Measurements from ENCODE around the gene ZNF48.

Gene ZNF48

DNA sequence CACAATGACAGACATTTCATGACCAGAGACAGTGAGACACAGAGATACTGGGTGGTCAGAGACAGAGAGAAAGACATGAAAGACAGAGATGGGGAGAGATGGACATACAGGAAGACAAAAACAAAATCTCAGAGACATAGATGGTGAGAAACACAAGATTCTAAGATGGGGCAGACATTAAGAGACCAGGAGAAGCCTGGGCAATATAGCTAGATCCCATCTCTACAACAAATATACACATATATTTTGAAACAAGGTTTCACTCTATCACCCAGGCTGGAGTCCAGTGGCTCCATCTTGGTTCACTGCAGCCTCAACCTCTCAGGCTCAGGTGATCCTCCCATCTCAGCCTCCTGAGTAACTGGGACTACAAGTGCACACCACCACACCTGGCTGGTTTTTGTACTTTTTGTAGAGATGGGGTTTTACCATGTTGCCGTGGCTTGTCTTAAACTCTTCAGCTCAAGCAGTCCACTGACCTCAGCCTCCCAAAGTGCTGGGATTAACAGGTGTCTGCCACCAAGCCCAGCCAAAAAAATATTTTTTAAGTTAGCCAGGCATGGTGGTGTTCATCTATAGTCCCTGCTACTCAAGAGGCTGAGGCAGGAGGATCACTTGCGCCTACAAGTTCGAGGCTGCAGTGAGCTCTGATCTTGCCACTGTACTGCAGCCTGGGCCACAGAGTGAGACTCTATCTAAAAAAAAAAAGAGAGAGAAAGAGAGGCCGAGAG, 15.0 kb upstream of the ZNF48 start:
- H3K4me1 ChIP-seq: peaks cover 0 to 26% (median 15%) of the 10 kb centered on the region in 4 donors
- intact Hi-C loops (cut with DNase I; ENCODE audit: low total_unique reads): no loop called here
- TF ChIP-seq, protein P1, sequence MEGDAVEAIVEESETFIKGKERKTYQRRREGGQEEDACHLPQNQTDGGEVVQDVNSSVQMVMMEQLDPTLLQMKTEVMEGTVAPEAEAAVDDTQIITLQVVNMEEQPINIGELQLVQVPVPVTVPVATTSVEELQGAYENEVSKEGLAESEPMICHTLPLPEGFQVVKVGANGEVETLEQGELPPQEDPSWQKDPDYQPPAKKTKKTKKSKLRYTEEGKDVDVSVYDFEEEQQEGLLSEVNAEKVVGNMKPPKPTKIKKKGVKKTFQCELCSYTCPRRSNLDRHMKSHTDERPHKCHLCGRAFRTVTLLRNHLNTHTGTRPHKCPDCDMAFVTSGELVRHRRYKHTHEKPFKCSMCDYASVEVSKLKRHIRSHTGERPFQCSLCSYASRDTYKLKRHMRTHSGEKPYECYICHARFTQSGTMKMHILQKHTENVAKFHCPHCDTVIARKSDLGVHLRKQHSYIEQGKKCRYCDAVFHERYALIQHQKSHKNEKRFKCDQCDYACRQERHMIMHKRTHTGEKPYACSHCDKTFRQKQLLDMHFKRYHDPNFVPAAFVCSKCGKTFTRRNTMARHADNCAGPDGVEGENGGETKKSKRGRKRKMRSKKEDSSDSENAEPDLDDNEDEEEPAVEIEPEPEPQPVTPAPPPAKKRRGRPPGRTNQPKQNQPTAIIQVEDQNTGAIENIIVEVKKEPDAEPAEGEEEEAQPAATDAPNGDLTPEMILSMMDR (IDR thresholded peaks at IDR 0.05): no peak
- H3K9me3 ChIP-seq: no peaks in the 10 kb centered on the region
- H3K27ac ChIP-seq: no peak overlapping the region
- no peak overlapping the region for H3K4me3 ChIP-seq
- no peak for DNase-seq
- no peaks in the 10 kb centered on the region for H3K36me3 ChIP-seq
- no peaks in the 10 kb centered on the region for H3K27me3 ChIP-seq

DNA sequence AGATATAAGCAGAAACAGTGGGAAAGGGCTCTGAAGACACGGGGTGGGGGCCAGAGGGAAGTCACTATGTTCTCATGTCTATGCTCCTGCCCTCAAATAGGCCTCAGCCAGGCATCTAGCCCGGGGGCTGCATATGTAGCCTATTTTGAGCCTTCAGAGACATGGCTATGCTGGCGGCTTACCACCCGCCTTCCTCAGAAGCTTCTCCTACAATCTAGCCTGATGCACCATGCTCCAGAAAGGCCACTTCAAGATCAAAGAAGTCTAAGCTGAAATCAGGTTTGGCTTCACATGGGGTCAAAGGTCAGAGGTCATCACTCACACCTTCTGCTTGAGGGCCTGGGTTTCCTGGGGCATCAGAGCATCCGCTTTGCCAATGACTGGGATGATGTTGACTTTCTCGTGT, 14.4 kb upstream of the ZNF48 start:
- intact Hi-C loops (cut with DNase I; ENCODE audit: low total_unique reads): no loop called here
- TF ChIP-seq, protein P1 (IDR thresholded peaks at IDR 0.05): no peak
- Histone ChIP-seq H3K4me1 (peaks cover 0 to 26% (median 15%) of the 10 kb centered on the region in 4 donors), H3K9me3 (no peaks in the 10 kb centered on the region), H3K36me3 (no peaks in the 10 kb centered on the region), H3K27me3 (no peaks in the 10 kb centered on the region), H3K4me3 (no peak overlapping the region), H3K27ac (no peak overlapping the region)
- no peak for DNase-seq

- TF ChIP-seq, protein P1 (IDR thresholded peaks at IDR 0.05): no peak
- Histone ChIP-seq H3K4me1 (peaks cover 0 to 24% (median 15%) of the 10 kb centered on the region in 4 donors), H3K4me3 (no peak overlapping the region), H3K27me3 (no peaks in the 10 kb centered on the region), H3K9me3 (no peaks in the 10 kb centered on the region), H3K36me3 (no peaks in the 10 kb centered on the region), H3K27ac (no peak overlapping the region)
- DNase-seq: no peak
- intact Hi-C loops (cut with DNase I; ENCODE audit: low total_unique reads): no loop called here
These were observed 13.8 kb upstream of the ZNF48 start for GRCh38 chr16:30381291-30382041.

DNA sequence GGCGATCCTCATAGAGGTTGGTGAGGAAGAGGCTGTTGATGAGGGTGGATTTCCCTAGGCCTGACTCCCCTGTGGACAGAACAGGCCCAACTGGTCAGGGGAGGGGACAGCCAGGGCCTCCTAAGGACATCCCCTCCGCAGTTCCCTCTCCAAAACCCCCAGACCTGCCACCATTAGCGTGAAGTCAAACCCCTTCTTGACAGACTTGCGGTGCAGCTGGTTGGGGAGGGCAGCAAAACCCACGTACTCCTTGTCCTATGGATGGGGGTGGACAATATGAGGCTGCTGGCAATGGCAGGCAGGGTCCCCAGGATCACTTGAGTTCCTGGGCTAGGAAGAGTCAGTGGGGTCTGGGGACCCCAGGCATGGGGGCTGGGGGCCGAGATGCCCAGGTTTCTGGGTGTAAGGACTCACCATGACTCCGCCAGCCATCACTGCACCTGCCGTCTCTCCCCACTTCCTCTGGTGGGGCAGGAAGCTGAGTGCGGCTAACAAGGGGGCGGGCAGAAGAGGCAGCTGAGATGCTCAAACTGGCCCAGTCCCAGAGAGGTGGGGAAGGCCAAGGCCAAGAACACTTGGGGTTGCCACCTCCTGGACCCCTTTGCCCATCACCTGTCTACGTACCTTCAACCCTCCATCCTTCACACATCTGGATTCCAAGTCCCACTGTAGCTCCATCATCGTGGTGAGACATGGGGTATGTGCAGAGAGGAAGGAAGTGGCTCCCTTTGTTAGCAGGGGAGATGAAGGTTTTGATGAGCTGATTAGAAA, 12.9 kb upstream of the ZNF48 start, which contains the start of gene SEPTIN1:
TSS of gene SEPTIN1 (minus strand) at position 451 of the 771 bp plus-strand sequence. CDS start at position 432, 19 bp downstream.
- Histone ChIP-seq H3K9me3 (no peaks in the 10 kb centered on the region), H3K27ac (no peak within 1 kb of the TSS), H3K4me1 (peaks cover 0 to 16% (median 10%) of the 10 kb centered on the region in 4 donors), H3K36me3 (no peaks in the 10 kb centered on the region), H3K4me3 (no peak within 1 kb of the TSS), H3K27me3 (no peaks in the 10 kb centered on the region)
- TF ChIP-seq, protein P1 (IDR thresholded peaks at IDR 0.05): no peak
- intact Hi-C loops (cut with DNase I; ENCODE audit: low total_unique reads): no loop called here
- DNase-seq: no peak

DNA sequence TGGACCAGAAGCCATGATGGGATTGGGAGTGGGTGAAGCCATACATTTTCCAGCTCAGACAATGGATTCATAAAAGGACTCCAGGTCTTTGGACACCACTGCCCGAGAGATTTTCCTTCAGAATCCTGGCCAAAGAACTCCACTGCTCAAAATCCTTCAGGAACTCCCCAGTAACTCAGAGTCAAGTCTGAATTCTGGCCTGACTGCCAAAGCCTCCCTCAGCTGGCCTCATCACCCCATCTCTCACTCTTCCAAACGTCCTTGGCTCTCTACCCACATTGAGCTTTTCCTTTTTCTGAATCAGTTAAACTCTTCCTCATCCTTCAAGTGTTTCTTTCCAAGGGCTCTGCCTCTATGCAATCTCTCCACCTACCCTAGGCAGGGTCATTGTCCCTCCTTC, 11.7 kb upstream of the ZNF48 start:
- no peak overlapping the region for H3K4me3 ChIP-seq
- no peaks in the 10 kb centered on the region for H3K36me3 ChIP-seq
- intact Hi-C loops (cut with DNase I; ENCODE audit: low total_unique reads): no loop called here
- no peaks in the 10 kb centered on the region for H3K9me3 ChIP-seq
- DNase-seq: no peak
- H3K4me1 ChIP-seq: peaks cover 0 to 13% (median 8%) of the 10 kb centered on the region in 4 donors
- no peaks in the 10 kb centered on the region for H3K27me3 ChIP-seq
- TF ChIP-seq, protein P1 (IDR thresholded peaks at IDR 0.05): no peak
- no peak overlapping the region for H3K27ac ChIP-seq
